Common myeloid progenitor, CD34-positive (primary cell): ENCODE data around the gene DEDD.

Source experiments
- CTCF ChIA-PET: fragments of 350-600 bp; sonication (Branson Sonifier 250); formaldehyde crosslinking; loops from one replicate; lab custom pipeline; 2021; ENCODE audit warnings: antibody characterized with exemption; lab: Charles Lee
- POLR2A ChIA-PET: fragments of 350-600 bp; sonication (Branson Sonifier 250); formaldehyde crosslinking; loops from one replicate; lab custom pipeline; 2021; ENCODE audit warnings: antibody characterized with exemption; lab: Charles Lee
- DNase-seq, 3 donors: peaks; one replicate each; pipeline versions ENCODE4 v3.0.0 to v3.0.0-alpha.2; 2013
- H3K27ac ChIP-seq, 2 experiments: 1 replicate in 1 of 2; 2 replicates in 1 of 2; pipeline ENCODE4 v1.7.0; 2013; ENCODE audit warnings: inconsistent platforms in 2 of 2, low read length in 2 of 2, mild to moderate bottlenecking in 2 of 2, low read depth in 1 of 2, moderate library complexity in 1 of 2; ENCODE audit not compliant: severe bottlenecking in 2 of 2, insufficient read depth in 1 of 2, poor library complexity in 1 of 2
- H3K27me3 ChIP-seq, 5 experiments: replicated peaks in 2 of 5; 1 replicate in 3 of 5; 2 replicates in 2 of 5; pipeline versions ENCODE4 v1.6.1 to v1.7.0; 2013; ENCODE audit warnings: low read length in 4 of 5, mild to moderate bottlenecking in 2 of 5, moderate library complexity in 2 of 5, inconsistent platforms in 1 of 5; ENCODE audit not compliant: insufficient read depth in 5 of 5, control insufficient read depth in 4 of 5
- H3K36me3 ChIP-seq, 4 experiments: 1 replicate in 2 of 4; 2 replicates in 2 of 4; pipeline versions ENCODE4 v1.6.1 to v1.7.0; 2013; ENCODE audit warnings: low read length in 3 of 4, control low read depth in 1 of 4, mild to moderate bottlenecking in 1 of 4; ENCODE audit not compliant: control insufficient read depth in 4 of 4, insufficient read depth in 4 of 4
- H3K4me1 ChIP-seq, 4 experiments: 1 replicate in 3 of 4; 2 replicates in 1 of 4; pipeline versions ENCODE4 v1.6.1 to v1.7.1; 2013; ENCODE audit warnings: low read length in 3 of 4, mild to moderate bottlenecking in 3 of 4, control low read depth in 1 of 4, inconsistent platforms in 1 of 4, moderate library complexity in 1 of 4; ENCODE audit not compliant: control insufficient read depth in 4 of 4, insufficient read depth in 4 of 4; ENCODE audit errors: control extremely low read depth in 1 of 4
- H3K4me3 ChIP-seq, 7 experiments: 1 replicate in 4 of 7; 2 replicates in 3 of 7; pipeline versions ENCODE4 v1.5.1 to v1.7.0; 2013; ENCODE audit warnings: mild to moderate bottlenecking in 7 of 7, low read length in 6 of 7, moderate library complexity in 6 of 7, inconsistent platforms in 2 of 7, low read depth in 2 of 7, control low read depth in 1 of 7; ENCODE audit not compliant: insufficient read depth in 4 of 7, control insufficient read depth in 1 of 7; ENCODE audit errors: extremely low read depth in 1 of 7
- H3K9me3 ChIP-seq, 5 experiments: 1 replicate in 4 of 5; 2 replicates in 1 of 5; pipeline versions ENCODE4 v1.6.1 to v1.7.1; 2013; ENCODE audit warnings: low read length in 4 of 5, mild to moderate bottlenecking in 2 of 5, inconsistent platforms in 1 of 5, low read depth in 1 of 5, moderate library complexity in 1 of 5; ENCODE audit not compliant: control insufficient read depth in 4 of 5, insufficient read depth in 2 of 5; ENCODE audit errors: control extremely low read depth in 1 of 5
- WGBS: methylation state at CpG from one replicate; pipeline ENCODE4 v1.1.5; 2013; ENCODE audit not compliant: insufficient coverage; 5-methylcytosine and 5-hydroxymethylcytosine counted together

Gene DEDD

DNA sequence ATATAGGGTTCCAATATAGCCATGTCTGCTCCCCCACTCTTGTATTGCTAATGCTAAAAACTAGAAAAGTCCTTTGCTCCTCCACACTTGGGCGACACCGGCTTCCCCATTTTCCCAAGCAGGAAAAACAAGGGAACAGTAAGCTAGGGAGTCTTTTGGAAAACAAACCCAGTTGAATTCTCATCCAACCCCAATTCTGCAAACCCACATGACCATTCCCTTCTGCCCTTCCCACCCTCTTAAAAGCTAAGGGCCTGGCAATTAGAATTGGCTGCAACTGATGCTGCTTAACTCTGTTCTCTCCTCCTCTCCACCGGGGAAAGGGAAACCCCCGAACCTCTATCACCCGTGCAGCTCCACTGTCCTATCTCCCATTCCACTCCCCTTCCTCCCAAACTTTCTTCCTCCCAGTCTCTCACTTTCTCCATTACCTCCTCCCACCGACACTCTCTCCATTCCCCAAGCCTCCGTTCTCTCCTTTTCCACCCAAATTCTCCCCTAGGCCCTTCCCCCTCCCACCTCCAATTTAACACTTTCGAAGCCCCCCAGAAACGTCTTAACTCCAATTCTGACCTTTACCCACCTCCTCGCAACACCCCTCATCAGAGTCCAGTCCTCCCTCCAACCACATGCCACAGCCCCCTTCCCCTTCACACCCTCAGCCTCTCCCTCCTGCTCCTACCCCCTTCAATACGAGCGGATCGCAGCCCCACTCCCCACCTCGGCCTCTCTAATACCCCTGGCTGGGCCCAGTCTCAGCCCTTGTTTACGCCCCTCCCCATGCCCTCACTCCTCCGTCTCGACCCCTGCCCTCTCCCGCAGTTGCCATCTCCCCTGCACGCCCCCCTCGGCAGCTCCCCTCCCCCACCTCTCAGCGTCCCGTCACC lies 701 bp downstream of the DEDD start:
- 8% methylated on average over 21 of the region's 22 CpGs for WGBS
- POLR2A ChIA-PET: interaction anchor here (0.9 to 1.4 kb wide), 4 partner anchors 10 to 34 kb away, joined by 3 to 7 read pairs (median 4); partner anchors contain the start of genes NIT1 and PFDN2
- Histone ChIP-seq H3K27me3 (no peaks in the 10 kb centered on the region), H3K9me3 (no peaks in the 10 kb centered on the region), H3K4me1 (peaks cover 13 to 33% (median 25%) of the 10 kb centered on the region in 4 experiments), H3K4me3 (peak overlapping the region; percentile 82 to 97 (median 95)), H3K27ac (peak overlapping the region; percentile 67 to 92), H3K36me3 (peaks cover 8 to 30% (median 20%) of the 10 kb centered on the region in 4 experiments)
- DNase-seq: peak in 2 of 3 donors; percentile 28 to 50
- CTCF ChIA-PET: interaction anchor here (1.0 to 11.2 kb wide), 9 partner anchors 9 to 135 kb away, joined by 3 to 118 read pairs (median 4); partner anchors contain the start of genes ARHGAP30, KLHDC9, NIT1 and PFDN2

DNA sequence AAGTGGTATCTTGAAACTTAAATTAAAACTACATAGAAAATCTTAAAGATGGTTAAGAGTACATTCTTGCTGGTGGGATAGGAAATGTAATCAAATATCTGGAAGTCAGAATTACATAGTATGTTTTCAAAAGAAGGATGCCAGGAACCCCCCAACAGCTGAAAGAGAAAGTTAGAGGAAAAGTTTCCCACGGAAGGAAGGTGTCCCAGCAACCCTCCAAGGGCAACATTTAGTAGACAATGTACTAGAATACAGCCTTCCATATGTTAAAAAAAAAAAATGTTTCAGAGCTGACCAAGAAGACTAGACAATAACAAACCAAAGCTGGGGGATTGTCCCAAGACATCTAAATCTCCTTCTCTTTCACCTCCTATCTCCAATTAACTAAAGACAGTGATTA lies 2.2 kb downstream of the DEDD start:
- Histone ChIP-seq H3K4me3 (no peak overlapping the region), H3K9me3 (no peaks in the 10 kb centered on the region), H3K36me3 (peaks cover 7 to 40% (median 25%) of the 10 kb centered on the region in 4 experiments), H3K27me3 (no peaks in the 10 kb centered on the region), H3K27ac (no peak overlapping the region), H3K4me1 (peaks cover 13 to 33% (median 23%) of the 10 kb centered on the region in 4 experiments)
- ChIA-PET POLR2A (no interaction called here), CTCF (interaction anchor here (0.9 to 1.8 kb wide), 3 partner anchors 8 to 14 kb away, joined by 4 to 7 read pairs (median 4); partner anchors contain the start of genes NIT1 and PFDN2)
- DNase-seq: no peak
- WGBS: no CpG with 5 or more reads among the region's 1 CpG

DNA sequence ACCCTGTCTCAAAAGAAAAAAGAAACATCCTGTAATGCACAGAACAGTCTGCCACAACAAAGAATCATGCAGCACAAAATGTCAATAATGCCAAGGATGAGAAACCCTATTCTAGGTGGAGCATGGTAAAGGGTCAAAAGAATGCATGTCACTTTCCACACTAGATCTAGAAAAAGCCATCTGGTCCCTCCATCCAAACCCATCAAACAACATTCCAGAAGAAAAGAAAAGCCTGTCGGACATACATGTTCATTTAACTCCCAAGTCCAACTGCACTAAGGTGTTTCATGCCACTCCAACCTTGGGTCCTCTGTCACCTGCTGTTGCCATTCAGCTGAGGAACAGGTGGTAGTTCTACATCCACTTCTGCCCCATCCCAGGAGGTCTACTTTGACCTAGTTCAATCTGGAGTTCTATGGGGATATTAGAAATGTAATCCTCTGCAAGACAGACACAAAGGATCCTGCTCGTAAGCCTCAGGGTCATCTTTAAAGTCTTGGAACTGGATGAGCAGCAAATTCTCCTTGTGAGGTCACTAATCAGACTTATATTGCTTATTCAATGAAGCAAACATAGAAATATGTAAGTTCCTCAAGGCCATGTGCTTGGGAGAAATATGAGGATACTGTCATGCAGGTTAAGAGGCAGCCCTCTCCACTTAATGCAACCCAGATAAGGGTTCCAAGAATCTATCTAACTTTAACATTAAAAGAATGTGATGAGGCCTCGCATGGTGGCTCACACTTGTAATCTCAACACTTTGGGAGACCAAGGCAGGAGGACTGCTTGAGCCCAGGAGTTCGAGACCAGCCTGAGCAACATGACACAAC lies 3.7 kb downstream of the DEDD start:
- ChIA-PET POLR2A (interaction anchor here (1.1 kb wide), 1 partner anchor 14 kb away, joined by 3 read pairs; no protein-coding TSS in a partner anchor), CTCF (interaction anchor here (1.0 to 2.6 kb wide), 8 partner anchors 9 to 39 kb away, joined by 4 to 11 read pairs (median 7); partner anchors contain the start of genes KLHDC9, NECTIN4, NIT1 and PFDN2)
- Histone ChIP-seq H3K27me3 (no peaks in the 10 kb centered on the region), H3K27ac (no peak overlapping the region), H3K4me1 (peaks cover 13 to 32% (median 23%) of the 10 kb centered on the region in 4 experiments), H3K9me3 (no peaks in the 10 kb centered on the region), H3K36me3 (peaks cover 7 to 54% (median 35%) of the 10 kb centered on the region in 4 experiments), H3K4me3 (no peak overlapping the region)
- no peak for DNase-seq
- 93% methylated on average over 4 of the region's 4 CpGs for WGBS

DNA sequence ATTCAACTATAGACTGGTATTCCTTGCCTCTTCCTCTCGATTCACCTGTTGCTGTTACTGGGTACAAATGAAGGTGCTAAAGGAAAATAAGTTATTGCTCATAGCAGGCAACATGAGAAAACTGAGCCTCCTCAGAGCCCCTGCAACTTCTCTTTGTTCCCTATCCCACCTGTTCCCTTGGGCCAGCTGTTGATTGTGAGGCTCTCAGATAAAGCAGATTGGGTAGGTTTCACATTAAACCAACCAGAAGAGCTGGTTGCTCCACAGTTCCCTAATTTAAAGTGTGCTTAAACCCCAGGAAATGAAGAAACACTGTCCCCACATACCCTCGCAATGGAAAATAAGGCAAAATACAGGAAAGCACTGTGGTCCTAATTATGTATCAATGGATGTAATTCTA lies 4.8 kb downstream of the DEDD start:
- no CpG with 5 or more reads among the region's 2 CpGs for WGBS
- H3K27ac ChIP-seq: no peak overlapping the region
- no peaks in the 10 kb centered on the region for H3K9me3 ChIP-seq
- H3K4me3 ChIP-seq: no peak overlapping the region
- POLR2A ChIA-PET: interaction anchor here (1.1 kb wide), 1 partner anchor 15 kb away, joined by 3 read pairs; no protein-coding TSS in a partner anchor
- peaks cover 13 to 24% (median 18%) of the 10 kb centered on the region in 4 experiments for H3K4me1 ChIP-seq
- CTCF ChIA-PET: interaction anchor here (0.6 to 2.6 kb wide), 11 partner anchors 9 to 254 kb away, joined by 3 to 11 read pairs (median 4); partner anchors contain the start of genes KLHDC9, NECTIN4, NIT1 and PFDN2
- H3K36me3 ChIP-seq: peaks cover 8 to 64% (median 44%) of the 10 kb centered on the region in 4 experiments
- no peak for DNase-seq
- H3K27me3 ChIP-seq: no peaks in the 10 kb centered on the region

DNA sequence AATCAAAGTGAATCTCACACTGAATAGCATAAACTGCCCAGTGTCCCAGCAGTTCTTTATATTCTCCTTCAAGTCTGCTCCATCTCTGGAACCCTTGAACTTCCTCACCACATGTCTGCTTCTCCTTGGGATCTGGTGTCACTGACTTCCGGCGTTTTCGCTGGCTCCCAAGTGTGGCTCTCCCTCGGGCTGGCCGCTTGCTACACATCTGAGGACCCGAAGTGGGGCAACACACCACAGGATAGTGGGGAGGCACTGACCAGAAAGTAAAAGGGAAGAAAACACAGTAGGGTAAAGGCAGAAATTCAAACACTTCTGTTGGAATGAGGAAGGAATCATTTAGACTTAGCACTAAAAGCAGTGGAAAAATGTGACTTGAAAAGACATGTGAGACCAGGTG lies 9.5 kb downstream of the DEDD start:
- H3K4me3 ChIP-seq: no peak overlapping the region
- 99% methylated on average over 6 of the region's 6 CpGs for WGBS
- no peak overlapping the region for H3K27ac ChIP-seq
- no peaks in the 10 kb centered on the region for H3K9me3 ChIP-seq
- peaks cover 12 to 71% (median 48%) of the 10 kb centered on the region in 4 experiments for H3K36me3 ChIP-seq
- CTCF ChIA-PET: interaction anchor here (1.8 kb wide), 1 partner anchor 8 kb away, joined by 4 read pairs; no protein-coding TSS in a partner anchor
- no peaks in the 10 kb centered on the region for H3K27me3 ChIP-seq
- POLR2A ChIA-PET: no interaction called here
- no peak for DNase-seq
- peaks cover 22 to 41% (median 32%) of the 10 kb centered on the region in 4 experiments for H3K4me1 ChIP-seq

DNA sequence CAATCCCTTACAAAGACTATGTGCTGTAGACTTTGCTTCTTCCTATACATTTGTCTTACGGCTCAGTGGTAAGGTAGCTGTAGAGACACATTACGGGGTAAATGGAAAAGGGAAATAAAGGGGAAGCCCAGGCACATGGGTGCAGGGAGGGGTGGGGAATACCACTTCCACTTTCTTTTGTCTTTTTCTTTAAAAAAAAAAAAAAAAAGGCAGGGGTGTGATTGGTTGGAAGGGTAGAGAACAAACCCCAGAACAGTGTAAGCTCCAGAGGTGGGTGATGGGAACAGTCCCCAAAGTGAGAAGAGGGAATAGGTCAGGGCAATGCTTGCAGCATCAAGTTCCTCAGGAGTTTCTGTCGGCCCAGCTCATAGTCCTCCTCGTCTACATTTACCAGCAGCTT lies 10.6 kb downstream of the DEDD start:
- CTCF ChIA-PET: interaction anchor here (0.8 to 1.8 kb wide), 9 partner anchors 9 to 124 kb away, joined by 3 to 10 read pairs (median 4); partner anchors contain the start of genes KLHDC9 and PPOX
- WGBS: 83% methylated on average over 1 of the region's 4 CpGs
- Histone ChIP-seq H3K27me3 (no peaks in the 10 kb centered on the region), H3K4me1 (peaks cover 19 to 41% (median 30%) of the 10 kb centered on the region in 4 experiments), H3K4me3 (no peak overlapping the region), H3K9me3 (no peaks in the 10 kb centered on the region), H3K36me3 (peaks cover 7 to 60% (median 44%) of the 10 kb centered on the region in 4 experiments), H3K27ac (peak overlapping the region; percentile 7 to 33)
- peak; percentile 36 to 66 (median 55) for DNase-seq
- POLR2A ChIA-PET: interaction anchor here (0.6 kb wide), 1 partner anchor 138 kb away, joined by 4 read pairs; no protein-coding TSS in a partner anchor
